Chondrocyte (in vitro differentiated cells): ENCODE results near the gene PMPCA. TPM values are rescaled to one million over a fixed set of nuclear protein-coding genes. Genes with fewer than 3 reads are reported as not detected.
A peak's percentile ranks its signal among the peaks of the same experiment; 100 is the strongest.

ENCODE experiments used
- DNase-seq: peaks from one replicate; pipeline ENCODE4 v3.0.0; 2021; ENCODE audit warnings: mixed read lengths, low spot score
- H3K27ac Mint-ChIP-seq: one replicate; pipeline ENCODE4 v1.8.0; 2021; ENCODE audit warnings: mild to moderate bottlenecking, moderate library complexity, mixed read lengths; ENCODE audit not compliant: unreplicated experiment
- H3K27me3 Mint-ChIP-seq: 2 replicates; pipeline ENCODE4 v1.8.0; 2021; ENCODE audit warnings: low read depth, mixed read lengths
- H3K36me3 Mint-ChIP-seq: 2 replicates; pipeline ENCODE4 v1.8.0; 2021; ENCODE audit warnings: low read depth, mixed read lengths
- H3K4me1 Mint-ChIP-seq: 2 replicates; pipeline ENCODE4 v1.8.0; 2021; ENCODE audit warnings: low read depth, mild to moderate bottlenecking, mixed read lengths
- H3K4me3 Mint-ChIP-seq: one replicate; pipeline ENCODE4 v1.8.0; 2021; ENCODE audit warnings: mild to moderate bottlenecking, moderate library complexity, mixed read lengths; ENCODE audit not compliant: unreplicated experiment
- H3K9me3 Mint-ChIP-seq: 2 replicates; pipeline ENCODE4 v1.8.0; 2021; ENCODE audit warnings: low read depth, mixed read lengths
- total RNA-seq: library from RNA; stranded (reverse); gene quantifications from 3 replicates; pipeline ENCODE4 v1.2.1, GENCODE V29; 2021
- TF ChIP-seq, protein P1 (sequence below): fragments of 200-600 bp; sonication (generic); IDR thresholded peaks from 2 replicates; pipeline ENCODE4 v1.5.0; 2021; ENCODE audit warnings: antibody characterized with exemption, mild to moderate bottlenecking, moderate library complexity

Gene PMPCA
- total RNA-seq, 1 donor from 2014 or later = 42.5 TPM

DNA sequence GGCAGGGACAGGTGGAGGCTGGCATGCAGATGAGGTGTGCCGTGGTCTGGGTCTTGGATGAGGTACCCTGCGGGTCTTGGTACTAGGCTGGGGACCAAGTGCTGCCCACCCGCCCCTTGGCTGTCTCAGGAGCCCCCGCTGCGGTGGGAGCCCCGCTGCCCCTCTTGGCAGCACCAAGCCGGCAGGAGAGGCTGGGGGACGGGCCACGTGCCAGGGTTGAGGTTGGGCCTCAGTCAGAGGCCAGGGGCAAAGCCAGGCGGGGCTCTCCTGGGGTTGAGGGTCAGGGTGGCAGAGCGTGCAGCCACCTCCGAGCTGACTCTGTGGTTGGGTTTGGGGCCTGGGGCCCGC, 39.0 kb upstream of the PMPCA start:
- Mint-ChIP-seq H3K4me3 (no peak overlapping the region), H3K27me3 (no peaks in the 10 kb centered on the region), H3K9me3 (no peaks in the 10 kb centered on the region), H3K4me1 (peaks cover 14% of the 10 kb centered on the region), H3K27ac (no peak overlapping the region), H3K36me3 (no peaks in the 10 kb centered on the region)
- TF ChIP-seq, protein P1, sequence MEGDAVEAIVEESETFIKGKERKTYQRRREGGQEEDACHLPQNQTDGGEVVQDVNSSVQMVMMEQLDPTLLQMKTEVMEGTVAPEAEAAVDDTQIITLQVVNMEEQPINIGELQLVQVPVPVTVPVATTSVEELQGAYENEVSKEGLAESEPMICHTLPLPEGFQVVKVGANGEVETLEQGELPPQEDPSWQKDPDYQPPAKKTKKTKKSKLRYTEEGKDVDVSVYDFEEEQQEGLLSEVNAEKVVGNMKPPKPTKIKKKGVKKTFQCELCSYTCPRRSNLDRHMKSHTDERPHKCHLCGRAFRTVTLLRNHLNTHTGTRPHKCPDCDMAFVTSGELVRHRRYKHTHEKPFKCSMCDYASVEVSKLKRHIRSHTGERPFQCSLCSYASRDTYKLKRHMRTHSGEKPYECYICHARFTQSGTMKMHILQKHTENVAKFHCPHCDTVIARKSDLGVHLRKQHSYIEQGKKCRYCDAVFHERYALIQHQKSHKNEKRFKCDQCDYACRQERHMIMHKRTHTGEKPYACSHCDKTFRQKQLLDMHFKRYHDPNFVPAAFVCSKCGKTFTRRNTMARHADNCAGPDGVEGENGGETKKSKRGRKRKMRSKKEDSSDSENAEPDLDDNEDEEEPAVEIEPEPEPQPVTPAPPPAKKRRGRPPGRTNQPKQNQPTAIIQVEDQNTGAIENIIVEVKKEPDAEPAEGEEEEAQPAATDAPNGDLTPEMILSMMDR = no peak
- no peak for DNase-seq

DNA sequence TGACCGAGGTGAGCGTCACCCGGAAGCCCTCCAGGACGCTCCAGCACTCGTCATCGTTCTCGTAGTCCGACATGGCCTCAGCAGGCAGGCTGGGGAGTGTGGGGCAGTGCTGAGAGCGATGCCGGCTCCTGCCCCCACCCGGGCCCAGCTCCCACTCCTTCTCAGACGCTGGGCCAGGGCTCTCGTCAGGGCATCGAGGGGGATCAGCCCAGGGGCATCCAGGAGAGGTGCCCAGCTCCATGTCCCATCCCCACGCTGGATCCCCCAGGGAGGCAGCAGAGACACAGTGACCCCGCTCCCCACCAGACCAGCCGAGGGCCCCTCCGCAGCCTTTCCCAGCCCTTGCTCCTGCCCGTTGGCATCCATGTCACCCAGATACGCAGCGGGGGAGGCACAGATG, 38.5 kb upstream of the PMPCA start:
- Mint-ChIP-seq H3K4me3 (no peak overlapping the region), H3K27me3 (no peaks in the 10 kb centered on the region), H3K27ac (no peak overlapping the region), H3K4me1 (peaks cover 14% of the 10 kb centered on the region), H3K9me3 (no peaks in the 10 kb centered on the region), H3K36me3 (no peaks in the 10 kb centered on the region)
- DNase-seq = no peak
- TF ChIP-seq, protein P1 = no peak

DNA sequence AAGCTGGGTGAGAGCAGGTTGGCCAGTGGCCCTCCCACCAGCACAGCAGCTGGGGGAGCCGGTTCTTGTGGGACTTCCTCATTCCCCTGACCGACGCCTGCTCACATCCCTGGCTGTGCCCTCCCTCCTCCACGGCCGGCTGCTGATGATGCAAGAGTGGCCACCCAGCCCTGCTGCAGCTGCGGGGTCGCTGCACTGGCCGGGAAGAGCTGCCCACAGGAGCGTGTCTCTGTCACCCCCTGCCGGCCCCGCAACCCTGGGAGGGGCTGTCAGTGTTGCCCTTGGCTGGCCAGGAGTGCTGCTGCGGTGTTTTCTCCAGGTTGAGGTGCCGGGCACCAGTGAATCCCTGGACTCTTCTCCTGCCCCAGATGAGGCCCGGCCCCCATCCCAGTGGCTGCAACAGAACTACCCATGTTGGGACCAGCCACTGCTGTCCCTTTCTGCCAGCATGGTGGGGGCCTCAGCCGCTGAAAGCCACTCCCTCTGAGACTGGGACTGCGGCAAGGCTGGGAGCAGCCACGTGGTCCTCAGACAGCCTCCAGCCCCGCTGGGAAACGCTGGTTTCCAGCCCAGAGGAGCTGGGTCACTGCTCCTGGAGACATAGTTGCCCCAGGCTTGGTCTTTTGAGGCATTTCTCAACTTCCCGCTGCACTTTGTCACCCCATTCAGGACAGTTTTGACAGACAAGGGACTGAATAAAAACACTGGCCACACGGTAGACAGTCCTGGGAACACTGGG, 37.7 kb upstream of the PMPCA start:
- Mint-ChIP-seq H3K27me3 (no peaks in the 10 kb centered on the region), H3K4me1 (peaks cover 14% of the 10 kb centered on the region), H3K27ac (peak overlapping the region; percentile 88), H3K36me3 (no peaks in the 10 kb centered on the region), H3K4me3 (peak overlapping the region; percentile 45), H3K9me3 (no peaks in the 10 kb centered on the region)
- TF ChIP-seq, protein P1 = peak; percentile 62
- no peak for DNase-seq

DNA sequence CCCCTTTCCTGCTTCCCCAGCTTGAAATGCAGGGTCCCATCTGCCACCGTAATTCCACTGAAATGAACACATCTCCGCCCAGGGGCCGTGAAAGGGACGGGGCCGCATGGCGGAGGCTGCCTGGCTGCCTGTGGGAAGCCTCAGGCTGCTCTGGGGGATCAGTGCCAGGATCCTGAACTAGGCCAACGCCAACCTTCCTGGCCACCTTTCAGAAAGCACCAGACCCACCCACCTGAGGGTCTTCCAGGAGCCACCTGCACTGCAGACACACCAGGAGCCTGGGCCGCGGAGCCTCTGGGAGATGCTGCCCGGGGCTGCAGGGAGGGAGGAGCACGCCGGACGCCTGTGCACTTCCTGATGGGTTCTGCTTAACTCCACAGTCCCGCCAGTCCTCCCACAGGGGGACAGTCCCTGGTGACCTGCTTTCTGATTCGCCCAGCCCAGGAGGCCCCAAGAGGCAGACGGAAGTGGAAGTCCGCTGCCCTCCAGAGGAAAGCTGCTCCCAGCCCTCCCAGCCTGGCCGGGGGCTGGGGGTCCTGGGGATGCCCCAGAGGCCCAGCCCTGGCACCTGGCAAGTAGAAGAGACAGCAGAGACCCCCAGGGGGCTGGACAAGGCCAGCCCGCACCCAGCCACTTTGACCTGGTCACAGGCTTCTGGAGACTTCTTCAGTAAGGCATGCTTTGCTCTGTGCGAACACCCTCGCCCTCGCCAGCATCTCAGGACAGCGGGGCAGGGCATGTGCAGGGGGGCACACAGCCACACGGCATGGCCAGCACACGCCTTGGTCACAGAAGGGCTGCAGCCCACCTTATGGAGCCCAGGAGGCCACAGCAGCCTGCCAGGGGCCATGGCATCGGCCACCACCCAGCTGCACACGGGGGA, 36.9 kb upstream of the PMPCA start, which contains the start of gene CARD9:
CARD9 (minus strand) TSS at position 370 of the 883 bp plus-strand sequence. CDS start 1,591 bp downstream, outside the sequence.
- Mint-ChIP-seq H3K4me1 (peaks cover 14% of the 10 kb centered on the region), H3K36me3 (no peaks in the 10 kb centered on the region), H3K27ac (peak within 1 kb of the TSS; percentile 88), H3K27me3 (no peaks in the 10 kb centered on the region), H3K9me3 (no peaks in the 10 kb centered on the region), H3K4me3 (peak within 1 kb of the TSS; percentile 45)
- DNase-seq = no peak
- TF ChIP-seq, protein P1 = no peak

DNA sequence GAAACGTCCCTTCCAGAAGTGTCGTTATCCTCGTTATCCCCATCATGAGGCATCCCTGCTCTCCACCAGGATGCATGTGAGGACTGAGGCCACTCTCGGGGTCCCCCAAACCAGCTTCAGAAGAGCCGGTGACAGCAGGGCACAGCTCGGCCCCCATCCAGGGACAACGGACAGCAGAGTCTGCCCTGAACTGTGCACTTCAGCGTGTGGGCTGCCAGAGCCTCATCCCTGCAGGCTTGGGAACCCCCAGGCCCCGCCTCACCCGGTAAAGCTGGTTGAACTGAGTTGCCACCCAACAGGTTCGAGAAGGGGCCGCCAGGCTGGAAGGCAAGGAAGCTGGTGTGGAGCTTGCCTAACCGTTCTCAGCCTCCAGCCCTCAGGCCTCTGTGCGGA, 36.3 kb upstream of the PMPCA start:
- Mint-ChIP-seq H3K36me3 (no peaks in the 10 kb centered on the region), H3K9me3 (no peaks in the 10 kb centered on the region), H3K27me3 (no peaks in the 10 kb centered on the region), H3K4me3 (no peak overlapping the region), H3K27ac (no peak overlapping the region), H3K4me1 (peaks cover 14% of the 10 kb centered on the region)
- TF ChIP-seq, protein P1 = no peak
- DNase-seq = no peak
